GM23248 (cell line): ENCODE measurements around the gene DNAJC3.

Source experiments
- EZH2 ChIP-seq: fragments of 200-600 bp; sonication (generic); IDR thresholded peaks from 2 replicates; pipeline ENCODE4 v1.6.1; 2018; ENCODE audit warnings: antibody characterized with exemption, mild to moderate bottlenecking; ENCODE audit not compliant: insufficient read depth, poor library complexity, severe bottlenecking
- EZH2phosphoT487 ChIP-seq: fragments of 200-600 bp; sonication (generic); IDR thresholded peaks from 2 replicates; pipeline ENCODE4 v1.6.1; 2018; ENCODE audit warnings: antibody characterized with exemption, moderate library complexity, mild to moderate bottlenecking, low read depth; ENCODE audit not compliant: insufficient read depth

- TF ChIP-seq EZH2phosphoT487 (no peak), EZH2 (no peak)
Measured at GRCh38 chr13:95642028-95642621, 34.8 kb upstream of the DNAJC3 start.
